Activated CD4-positive, alpha-beta T cell treated with anti-CD3 and anti-CD28 coated beads, Interleukin-2, amount 10 ng/mL, durations not matched to agents 7 days and 5 days (primary cell): ENCODE data around the gene C20orf96. TPM values are rescaled to one million over a fixed set of nuclear protein-coding genes. Genes with fewer than 3 reads are reported as not detected.
"Not testable (repeated sequence)": the region's sequence is repeated elsewhere in the genome, so short reads cannot be mapped to it uniquely, and the experiment has no call there.

Source experiments
- CTCF ChIA-PET: fragments of 350-600 bp; sonication (Branson Sonifier 250); formaldehyde crosslinking; loops from one replicate; lab custom pipeline; 2021; ENCODE audit warnings: antibody characterized with exemption; lab: Charles Lee
- POLR2A ChIA-PET: fragments of 350-600 bp; sonication (Branson Sonifier 250); formaldehyde crosslinking; loops from one replicate; lab custom pipeline; 2021; ENCODE audit warnings: antibody characterized with exemption; lab: Charles Lee
- DNase-seq: peaks from one replicate; pipeline ENCODE4 v3.0.0-alpha.2; 2020
- H3K27ac Mint-ChIP-seq: one replicate; pipeline ENCODE4 v1.8.0; 2021; ENCODE audit warnings: mild to moderate bottlenecking, moderate library complexity, mixed read lengths
- H3K27me3 Mint-ChIP-seq: one replicate; pipeline ENCODE4 v1.8.0; 2021; ENCODE audit warnings: mixed read lengths
- H3K36me3 Mint-ChIP-seq: one replicate; pipeline ENCODE4 v1.8.0; 2021; ENCODE audit warnings: low read depth, mixed read lengths
- H3K4me1 Mint-ChIP-seq: one replicate; pipeline ENCODE4 v1.8.0; 2021; ENCODE audit warnings: mixed read lengths
- H3K4me3 Mint-ChIP-seq: one replicate; pipeline ENCODE4 v1.8.0; 2021; ENCODE audit warnings: mild to moderate bottlenecking, moderate library complexity, mixed read lengths
- H3K9me3 Mint-ChIP-seq: one replicate; pipeline ENCODE4 v1.8.0; 2021; ENCODE audit warnings: mixed read lengths
- total RNA-seq, 2 experiments: library from RNA; stranded (reverse); gene quantifications; one replicate each; pipeline ENCODE4 v1.2.3, GENCODE V29; 2021

C20orf96 gene, protein sequence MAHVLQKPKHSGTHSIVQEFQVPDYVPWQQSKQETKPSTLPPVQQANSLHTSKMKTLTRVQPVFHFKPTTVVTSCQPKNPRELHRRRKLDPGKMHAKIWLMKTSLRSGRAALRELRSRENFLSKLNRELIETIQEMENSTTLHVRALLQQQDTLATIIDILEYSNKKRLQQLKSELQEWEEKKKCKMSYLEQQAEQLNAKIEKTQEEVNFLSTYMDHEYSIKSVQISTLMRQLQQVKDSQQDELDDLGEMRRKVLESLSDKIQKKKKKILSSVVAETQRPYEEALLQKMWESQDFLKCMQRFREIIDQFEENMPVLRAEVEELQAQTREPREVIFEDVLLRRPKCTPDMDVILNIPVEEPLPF
- total RNA-seq: 1 to 10 TPM; 7.8 to 8.2 TPM

DNA sequence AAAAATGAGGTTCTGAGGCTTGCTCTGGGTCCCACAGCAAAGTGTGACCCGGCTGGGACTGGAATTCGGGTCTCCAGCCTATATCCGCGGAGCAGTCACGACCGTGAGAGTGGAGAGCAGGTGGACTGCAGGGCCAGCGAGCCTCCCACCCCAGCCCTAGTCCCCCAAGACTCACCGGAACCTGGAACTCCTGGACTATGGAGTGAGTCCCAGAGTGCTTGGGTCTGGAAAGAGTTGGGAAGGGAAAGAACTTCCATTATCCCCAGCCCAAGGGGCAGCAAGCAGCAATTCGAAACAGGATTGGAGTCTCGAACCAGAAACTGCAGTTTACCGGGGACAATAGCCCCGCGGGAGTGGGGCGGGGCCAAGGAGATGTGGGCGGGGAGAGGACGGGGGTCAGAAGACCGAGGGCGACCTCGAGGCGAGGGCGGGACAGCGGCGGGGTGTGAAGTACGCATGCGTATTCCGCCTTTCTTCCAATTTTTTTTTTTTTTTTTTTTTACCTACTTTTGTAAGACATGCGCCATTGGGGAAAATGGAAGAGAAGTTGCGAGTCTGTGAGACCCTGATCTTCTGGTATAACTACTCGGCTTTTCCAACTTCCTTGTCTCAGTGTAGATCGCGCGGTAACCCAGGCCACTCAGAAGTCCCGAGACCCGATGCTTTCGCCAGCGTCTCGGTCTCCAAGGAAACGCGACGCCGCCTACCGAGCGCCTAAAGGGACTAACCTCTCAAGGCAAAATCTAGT lies at the start of gene C20orf96:
Gene C20orf96, minus strand, starts transcription at position 667 of the 748 bp plus-strand sequence. Its CDS starts 140 bp downstream, at position 527.
- POLR2A ChIA-PET: no interaction called here
- Mint-ChIP-seq H3K9me3 (no peaks in the 10 kb centered on the region), H3K4me1 (peaks cover 32% of the 10 kb centered on the region), H3K36me3 (peaks cover 3% of the 10 kb centered on the region), H3K27ac (no peak within 1 kb of the TSS), H3K27me3 (no peaks in the 10 kb centered on the region), H3K4me3 (no peak within 1 kb of the TSS)
- peak; percentile 91 for DNase-seq
- CTCF ChIA-PET: no interaction called here

DNA sequence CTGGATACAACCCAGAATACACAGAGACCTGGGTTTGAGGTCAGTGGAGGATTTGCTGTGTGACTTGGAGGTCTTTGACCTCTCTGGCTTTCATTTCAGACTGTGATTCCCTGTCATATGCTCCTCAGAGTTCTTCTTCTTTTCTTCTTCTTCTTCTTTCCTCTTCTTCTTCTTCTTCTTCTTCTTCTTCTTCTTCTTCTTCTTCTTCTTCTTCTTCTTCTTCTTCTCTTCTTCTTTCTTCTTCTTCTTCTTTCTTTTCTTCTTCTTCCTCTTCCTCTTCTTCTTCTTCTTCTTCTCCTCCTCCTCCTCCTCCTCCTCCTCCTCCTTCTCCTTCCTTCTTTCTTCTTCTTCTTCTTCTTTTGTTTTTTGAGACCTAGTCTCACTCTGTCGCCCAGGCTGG lies 45.5 kb upstream of the C20orf96 start:
- H3K9me3 Mint-ChIP-seq, H3K27me3 Mint-ChIP-seq, POLR2A ChIA-PET, DNase-seq, H3K36me3 Mint-ChIP-seq, H3K4me3 Mint-ChIP-seq, H3K27ac Mint-ChIP-seq, H3K4me1 Mint-ChIP-seq: not testable (repeated sequence)
- CTCF ChIA-PET: interaction anchor here (2.3 kb wide), 1 partner anchor 10 kb away, joined by 7 read pairs; no protein-coding TSS in a partner anchor

DNA sequence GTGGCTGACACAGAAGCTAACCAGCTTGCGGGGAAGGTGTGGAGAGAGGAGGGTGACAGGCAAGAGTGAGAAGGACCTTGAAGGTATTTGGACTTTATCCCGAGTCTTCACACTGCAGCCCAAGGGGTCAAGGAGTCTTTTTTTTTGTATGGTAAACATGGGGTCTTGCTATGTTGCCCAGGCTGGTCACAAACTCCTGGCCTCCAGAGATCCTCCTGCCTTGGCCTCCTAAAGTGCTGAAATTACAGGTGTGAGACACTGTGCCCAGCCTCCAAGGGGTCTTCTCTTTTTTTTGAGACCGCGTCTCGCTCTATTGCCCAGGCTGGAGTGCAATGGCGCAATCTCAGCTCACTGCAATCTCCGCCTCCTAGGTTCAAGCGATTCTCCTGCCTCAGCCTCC lies 44.0 kb upstream of the C20orf96 start:
- no peak overlapping the region for H3K4me3 Mint-ChIP-seq
- peaks cover 9% of the 10 kb centered on the region for H3K4me1 Mint-ChIP-seq
- H3K27ac Mint-ChIP-seq: no peak overlapping the region
- DNase-seq: no peak
- ChIA-PET CTCF (interaction anchor here (0.7 to 1.4 kb wide), 2 partner anchors 10 to 201 kb away, joined by 3 to 6 read pairs; no protein-coding TSS in a partner anchor), POLR2A (no interaction called here)
- H3K27me3 Mint-ChIP-seq: peaks cover 2% of the 10 kb centered on the region
- no peaks in the 10 kb centered on the region for H3K36me3 Mint-ChIP-seq
- H3K9me3 Mint-ChIP-seq: no peaks in the 10 kb centered on the region

DNA sequence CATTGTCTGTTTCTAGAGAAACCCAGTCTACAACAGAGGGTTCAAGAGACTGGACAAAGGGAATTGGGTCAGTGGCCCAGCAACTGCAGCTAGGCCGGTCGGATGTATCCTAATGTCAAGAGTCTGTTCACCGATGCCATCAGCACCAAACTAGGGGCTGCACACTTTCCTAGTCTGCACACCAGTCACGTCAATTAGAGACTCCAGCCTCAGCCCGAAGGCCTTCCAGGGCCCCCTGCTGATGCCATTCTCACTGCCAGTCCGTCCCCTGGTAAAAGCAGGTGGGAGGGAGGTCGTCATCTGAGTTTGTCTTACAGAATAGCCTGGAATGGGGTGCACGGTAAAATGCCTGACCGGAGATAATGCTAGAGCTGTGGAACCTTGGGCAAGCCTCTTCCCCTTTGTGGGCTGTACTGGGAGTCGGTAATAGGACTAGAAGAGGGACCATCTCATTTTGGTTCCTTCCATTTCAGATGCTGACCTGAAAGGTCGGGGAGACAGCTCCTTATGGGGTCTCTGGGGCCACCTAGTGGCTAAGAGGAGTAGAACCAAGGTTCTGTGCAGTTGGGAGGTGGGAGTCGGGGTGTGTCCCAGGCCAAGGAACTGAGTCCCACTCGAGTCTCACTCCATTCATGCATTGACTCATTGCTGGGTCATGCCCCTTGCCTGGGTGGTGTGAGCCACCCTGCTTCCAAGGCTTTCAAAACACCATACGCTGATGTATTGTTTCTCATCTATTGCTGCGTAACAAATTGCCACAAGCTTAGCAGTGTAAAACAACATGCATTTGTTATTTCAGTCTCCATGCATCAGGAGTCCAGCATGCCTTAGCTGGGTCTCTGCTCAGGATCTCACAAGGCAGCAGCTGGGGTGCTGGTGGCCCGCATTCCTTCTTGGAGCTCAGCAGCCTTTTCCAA lies 39.9 kb upstream of the C20orf96 start:
- ChIA-PET POLR2A (interaction anchor here (0.6 kb wide), 1 partner anchor 38 kb away, joined by 3 read pairs; no protein-coding TSS in a partner anchor), CTCF (interaction anchor here (0.6 to 3.0 kb wide), 19 partner anchors 8 to 315 kb away, joined by 3 to 22 read pairs (median 4); partner anchors contain the start of gene NRSN2)
- Mint-ChIP-seq H3K27ac (no peak overlapping the region), H3K36me3 (no peaks in the 10 kb centered on the region), H3K9me3 (no peaks in the 10 kb centered on the region), H3K27me3 (no peaks in the 10 kb centered on the region), H3K4me3 (no peak overlapping the region), H3K4me1 (peaks cover 26% of the 10 kb centered on the region)
- DNase-seq: peak; percentile 72

DNA sequence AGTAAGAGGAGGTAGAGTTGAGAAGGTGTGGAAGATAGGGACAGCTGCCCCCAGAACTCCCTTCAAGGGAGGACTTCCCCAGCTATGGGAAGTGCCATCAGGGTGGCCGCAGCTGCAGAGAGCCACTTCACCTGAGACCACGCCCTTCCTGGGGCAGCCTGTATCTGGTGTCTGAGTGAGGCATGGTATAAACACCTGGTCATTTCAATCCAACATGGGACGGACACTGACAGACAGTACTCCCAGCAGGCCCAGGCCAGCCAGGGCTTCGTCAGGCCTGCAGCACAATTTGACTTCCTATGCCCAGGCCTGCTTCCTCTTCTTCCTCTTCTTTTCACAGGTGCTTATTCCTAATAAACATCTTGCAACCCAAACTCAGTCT lies 39.3 kb upstream of the C20orf96 start:
- Mint-ChIP-seq H3K9me3 (no peaks in the 10 kb centered on the region), H3K4me1 (peaks cover 27% of the 10 kb centered on the region), H3K4me3 (no peak overlapping the region), H3K36me3 (no peaks in the 10 kb centered on the region), H3K27me3 (no peaks in the 10 kb centered on the region), H3K27ac (no peak overlapping the region)
- DNase-seq: no peak
- POLR2A ChIA-PET: no interaction called here
- CTCF ChIA-PET: interaction anchor here (0.5 to 3.0 kb wide), 11 partner anchors 9 to 257 kb away, joined by 3 to 22 read pairs (median 4); partner anchors contain the start of gene NRSN2

DNA sequence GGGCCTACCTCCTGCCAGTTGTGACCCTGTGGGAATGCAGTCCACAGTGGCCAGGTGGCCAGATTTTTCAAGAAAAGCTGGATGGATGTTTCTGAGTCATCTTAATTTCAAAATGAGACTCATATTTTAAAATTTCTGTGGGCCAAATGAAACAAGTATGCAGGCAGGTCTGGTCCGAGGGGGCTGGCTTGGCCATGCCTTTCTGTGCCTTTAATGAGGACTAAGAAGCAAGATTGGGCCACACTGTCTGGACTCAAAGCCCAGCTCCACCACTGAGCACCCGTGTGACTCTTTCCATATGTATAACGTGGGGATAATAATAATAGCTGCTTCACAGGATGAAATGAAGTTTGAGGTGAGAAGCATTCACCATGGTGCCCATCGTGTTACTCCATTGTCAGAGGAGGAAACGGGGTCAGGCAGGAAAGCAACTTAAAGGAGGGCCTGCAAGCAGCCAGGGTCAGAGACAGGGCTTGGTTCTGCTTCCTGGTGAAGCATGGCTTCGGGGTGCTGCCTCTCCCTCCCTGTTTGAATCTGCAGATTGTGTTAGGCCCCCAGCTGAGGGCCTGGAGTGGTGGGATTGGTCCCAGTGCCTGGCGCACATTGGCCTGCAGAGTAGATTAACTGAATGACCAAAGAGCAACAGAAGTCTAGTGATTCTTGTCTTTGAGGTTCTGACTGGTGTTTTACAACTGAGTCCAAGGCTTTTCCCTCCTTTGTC lies 38.6 kb upstream of the C20orf96 start:
- CTCF ChIA-PET: interaction anchor here (0.5 to 3.0 kb wide), 9 partner anchors 9 to 258 kb away, joined by 3 to 22 read pairs (median 4); partner anchors contain the start of gene NRSN2
- Mint-ChIP-seq H3K4me3 (no peak overlapping the region), H3K36me3 (no peaks in the 10 kb centered on the region), H3K4me1 (peaks cover 29% of the 10 kb centered on the region), H3K27me3 (no peaks in the 10 kb centered on the region), H3K9me3 (no peaks in the 10 kb centered on the region), H3K27ac (no peak overlapping the region)
- DNase-seq: no peak
- POLR2A ChIA-PET: no interaction called here

DNA sequence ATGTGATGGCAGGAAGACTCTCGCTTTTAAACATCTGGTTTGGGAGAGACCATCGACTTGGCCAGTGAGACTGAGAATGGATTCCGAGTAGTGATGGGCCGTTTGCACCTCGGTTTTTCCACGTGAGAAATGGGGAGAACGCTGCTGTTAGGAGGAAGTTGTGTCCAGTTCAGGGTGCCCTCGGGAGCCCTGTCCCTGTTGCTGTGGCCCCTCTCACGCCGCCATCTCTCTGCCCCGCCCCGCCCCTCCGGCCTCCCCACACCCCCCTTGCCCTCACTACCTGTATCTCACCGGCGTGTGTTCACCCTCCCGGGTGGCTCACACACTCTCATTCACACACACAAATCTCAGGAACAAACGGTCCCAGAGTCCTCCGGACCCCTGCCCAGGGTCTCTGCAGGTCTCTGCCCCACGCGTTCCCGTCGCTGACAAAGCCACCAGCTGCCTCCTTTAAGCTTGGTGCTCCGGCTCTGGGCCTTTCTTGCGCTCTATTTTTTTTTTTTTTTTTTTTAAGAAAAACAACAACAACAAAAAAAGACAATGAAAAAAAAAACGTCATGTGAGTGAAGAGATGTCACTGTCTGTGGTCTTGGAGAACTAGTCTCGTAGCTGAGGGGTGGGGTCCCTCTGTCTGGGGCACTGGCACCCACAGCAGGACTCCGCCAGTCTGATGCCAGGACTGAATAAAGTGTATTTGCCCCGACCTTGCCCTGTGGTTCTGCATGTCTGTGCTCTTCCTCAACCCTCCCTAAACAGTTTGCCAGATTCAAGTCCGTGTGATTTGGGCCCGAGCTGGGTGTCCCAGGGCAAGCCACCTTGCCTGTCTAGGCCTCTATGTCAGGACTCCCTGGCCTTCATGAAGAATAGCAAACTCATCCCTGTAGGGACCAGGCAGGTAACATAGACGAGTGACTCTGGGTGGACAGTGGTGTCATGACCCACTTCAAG lies 37.8 kb upstream of the C20orf96 start:
- peak overlapping the region; percentile 44 for H3K27ac Mint-ChIP-seq
- POLR2A ChIA-PET: no interaction called here

DNA sequence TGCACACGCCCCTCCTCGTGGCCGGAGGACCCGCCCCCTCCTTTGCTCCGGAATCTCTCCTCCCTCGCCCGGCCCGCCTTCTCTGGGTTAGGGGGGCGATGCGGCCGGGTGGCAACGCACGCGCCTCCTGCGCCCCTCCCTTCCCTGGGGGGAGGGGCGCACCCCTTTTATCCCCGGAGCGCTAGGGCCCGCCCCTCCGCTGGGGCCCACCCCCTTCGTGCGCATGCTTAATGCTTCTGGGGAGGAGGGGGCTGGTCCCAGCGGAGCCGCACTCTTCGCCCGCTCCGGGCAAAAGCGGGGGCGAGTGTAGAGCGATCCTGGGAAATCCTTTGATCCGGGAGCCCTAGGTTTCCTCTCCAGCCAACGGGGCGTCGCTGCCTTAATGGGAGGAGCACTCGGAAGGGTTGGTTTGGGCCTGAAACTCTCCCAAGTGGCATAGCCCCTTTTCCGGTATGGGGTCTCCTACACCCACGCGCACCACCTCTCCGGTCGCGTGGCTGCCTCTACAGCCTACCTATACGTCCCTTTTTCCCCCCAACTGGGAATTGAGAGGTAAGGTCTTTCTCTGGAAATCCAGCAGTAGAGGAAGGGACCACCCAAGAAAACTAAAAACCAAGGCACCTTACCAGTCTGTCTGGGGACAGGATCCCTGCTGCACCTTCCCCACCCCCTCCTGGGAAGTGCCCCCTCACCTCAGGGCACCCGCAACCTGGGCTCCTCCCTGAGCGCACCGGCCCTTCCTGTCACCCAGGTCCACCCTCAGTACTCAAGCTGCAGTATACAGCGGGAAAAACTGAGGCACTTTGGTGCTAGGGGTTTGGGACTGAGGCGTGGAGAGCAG lies 36.9 kb upstream of the C20orf96 start:
- peak overlapping the region; percentile 64 for H3K27ac Mint-ChIP-seq
- H3K4me1 Mint-ChIP-seq: peaks cover 35% of the 10 kb centered on the region
- peak overlapping the region; percentile 66 for H3K4me3 Mint-ChIP-seq
- peak; percentile 73 for DNase-seq
- H3K9me3 Mint-ChIP-seq: no peaks in the 10 kb centered on the region
- ChIA-PET POLR2A (no interaction called here), CTCF (no interaction called here)
- H3K36me3 Mint-ChIP-seq: no peaks in the 10 kb centered on the region
- H3K27me3 Mint-ChIP-seq: no peaks in the 10 kb centered on the region

More for the DNA sequence above, 37.8 kb upstream of the C20orf96 start:
- H3K27me3 Mint-ChIP-seq: no peaks in the 10 kb centered on the region
- H3K9me3 Mint-ChIP-seq: no peaks in the 10 kb centered on the region
- peak overlapping the region; percentile 50 for H3K4me3 Mint-ChIP-seq
- H3K4me1 Mint-ChIP-seq: peaks cover 33% of the 10 kb centered on the region
- no peak for DNase-seq
- no peaks in the 10 kb centered on the region for H3K36me3 Mint-ChIP-seq
- CTCF ChIA-PET: interaction anchor here (0.8 to 1.8 kb wide), 4 partner anchors 9 to 40 kb away, joined by 4 to 5 read pairs (median 4); no protein-coding TSS in a partner anchor

DNA sequence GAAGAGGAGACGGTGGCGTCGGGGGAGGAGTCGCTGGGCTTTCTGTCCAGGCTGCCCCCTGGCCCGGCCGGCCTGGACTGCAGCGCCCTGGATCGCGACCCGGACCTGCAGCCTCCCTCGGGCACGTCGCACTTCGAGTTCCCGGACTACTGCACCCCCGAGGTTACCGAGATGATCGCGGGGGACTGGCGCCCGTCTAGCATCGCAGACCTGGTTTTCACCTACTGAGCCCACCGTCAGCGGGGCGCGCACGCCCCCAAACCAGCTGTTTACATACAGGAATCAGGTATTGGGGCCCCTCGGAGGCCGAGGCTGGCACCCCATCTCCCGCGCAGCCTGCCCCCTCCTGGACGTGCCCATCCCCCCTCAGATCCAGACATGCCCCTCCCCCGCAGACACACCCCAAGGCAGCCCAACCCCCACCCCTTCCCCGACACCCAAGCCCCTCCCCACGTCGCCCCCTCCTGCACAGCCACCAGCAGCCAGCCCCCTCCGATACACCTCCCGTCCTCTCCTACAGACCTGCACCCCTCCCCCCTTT lies 36.2 kb upstream of the C20orf96 start:
- Mint-ChIP-seq H3K9me3 (no peaks in the 10 kb centered on the region), H3K4me1 (peaks cover 35% of the 10 kb centered on the region), H3K27ac (peak overlapping the region; percentile 64), H3K27me3 (no peaks in the 10 kb centered on the region), H3K36me3 (no peaks in the 10 kb centered on the region), H3K4me3 (peak overlapping the region; percentile 66)
- ChIA-PET POLR2A (no interaction called here), CTCF (interaction anchor here (1.0 kb wide), 1 partner anchor 14 kb away, joined by 3 read pairs; no protein-coding TSS in a partner anchor)
- DNase-seq: no peak
